ENCODE data around the gene EMILIN2.

Gene EMILIN2

GRCh38 chr18:2959341-2959740, 112.5 kb downstream of the EMILIN2 start:
- no peak for DNase-seq

DNA sequence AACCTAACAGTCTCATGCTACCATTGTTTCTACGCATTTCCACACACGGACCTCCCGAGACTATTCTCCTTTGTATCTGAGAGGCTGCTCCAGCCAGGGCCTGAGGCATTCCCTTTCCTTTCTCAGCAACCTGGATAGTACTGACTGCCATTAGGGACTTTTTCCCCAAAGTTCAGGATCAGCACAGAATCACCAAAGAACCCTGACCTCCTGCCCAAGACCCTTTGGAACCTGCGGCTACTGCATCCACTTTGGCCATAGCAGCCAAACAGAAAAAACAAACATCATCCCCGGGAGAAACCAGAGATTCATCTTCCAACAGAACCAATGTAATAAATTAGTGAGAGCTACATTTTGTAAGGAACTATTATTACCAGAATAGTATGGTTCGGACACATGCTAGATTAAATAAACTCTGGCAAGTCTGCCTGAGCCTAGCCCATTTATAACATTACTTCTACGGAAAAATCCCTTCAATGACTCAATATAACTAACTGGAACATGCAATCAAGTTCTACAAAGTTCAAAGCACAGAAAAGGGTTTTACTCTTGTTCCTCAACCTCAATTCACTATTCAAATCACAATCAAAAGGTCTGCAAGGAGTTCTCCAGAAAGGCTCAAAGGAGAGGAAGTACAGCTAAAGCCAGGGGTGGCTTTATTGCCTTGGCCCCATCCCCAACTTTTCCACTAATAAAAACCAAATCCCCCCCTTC, 114.3 kb downstream of the EMILIN2 start:
- no peak for DNase-seq

DNA sequence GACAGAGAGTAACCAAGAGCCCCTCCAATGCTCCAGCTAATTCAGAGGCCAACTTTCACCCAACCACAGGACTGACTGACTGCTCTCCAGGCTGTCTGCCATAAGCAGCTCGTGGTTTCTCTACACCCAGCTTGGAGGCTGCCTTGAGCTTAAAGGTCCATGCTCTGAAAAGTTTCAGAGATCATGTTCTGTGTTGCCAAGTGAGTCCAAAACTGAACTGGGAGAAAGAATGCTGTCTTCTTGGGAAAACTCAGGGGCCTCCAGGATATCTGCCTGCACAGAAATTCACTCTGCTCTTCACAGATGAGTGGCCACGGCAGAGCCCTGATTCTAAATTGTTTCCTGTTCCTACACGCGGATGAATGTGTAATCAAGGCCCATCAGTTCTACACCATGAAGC, 115.0 kb downstream of the EMILIN2 start:
- peak; percentile 14 for DNase-seq

DNA sequence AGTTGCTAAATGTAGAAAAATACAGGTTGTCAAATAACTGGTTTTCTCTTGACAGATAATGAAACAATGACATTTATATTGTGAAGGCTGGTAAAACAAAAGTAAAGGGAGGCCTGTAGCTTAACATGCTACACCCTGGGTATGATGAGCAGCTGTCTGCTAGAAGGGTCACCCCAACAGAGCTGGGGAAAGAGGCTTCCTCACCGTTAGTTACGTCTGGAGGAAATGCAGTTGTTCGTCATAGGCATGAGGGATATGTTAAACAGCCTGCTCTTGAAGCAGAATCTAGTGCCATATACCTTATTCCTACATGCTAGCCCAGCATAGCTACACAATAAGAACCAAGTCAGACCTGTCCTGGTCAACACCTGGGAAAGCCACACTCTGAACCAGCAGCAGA, 116.2 kb downstream of the EMILIN2 start:
- no peak for DNase-seq

DNA sequence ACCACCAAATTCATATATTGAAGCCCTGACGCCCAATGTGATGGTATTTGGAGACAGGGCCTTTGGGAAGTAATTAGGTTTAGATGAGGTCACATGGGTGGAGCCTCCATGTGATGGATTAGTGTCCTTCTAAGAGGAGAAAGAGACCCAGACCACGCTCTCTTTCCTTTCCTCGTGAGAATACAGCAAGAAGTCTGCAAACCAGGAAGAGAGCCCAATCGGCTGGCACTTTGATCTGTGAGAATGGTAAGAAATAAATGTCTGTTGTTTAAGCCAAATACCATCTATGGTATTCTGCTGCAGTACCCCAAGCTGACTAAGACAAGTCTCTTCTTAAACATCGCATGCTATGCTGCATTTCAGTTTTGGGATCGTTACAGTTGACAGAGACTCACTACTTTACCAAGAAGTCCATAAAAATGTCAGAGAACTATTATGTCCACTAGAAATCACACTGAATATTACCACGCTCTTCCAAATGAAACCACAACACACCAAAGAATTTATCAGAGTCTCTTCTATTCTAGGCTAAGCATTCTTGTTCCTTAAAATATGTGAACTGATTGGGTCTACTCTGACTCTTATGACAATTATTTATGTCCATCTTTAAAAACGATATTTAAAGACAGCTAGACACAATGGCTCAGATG, 117.7 kb downstream of the EMILIN2 start:
- DNase-seq: no peak
